Heart left ventricle (tissue), 13 donors: Measurements from ENCODE around the gene RNF149.

Experiments
- POLR2A ChIP-seq, 2 donors: fragments of 450-650 bp; IDR thresholded peaks; one replicate each; pipeline ENCODE4 v1.6.1; 2017; ENCODE audit warnings: antibody characterized with exemption in 2 of 2, mild to moderate bottlenecking in 2 of 2, moderate library complexity in 2 of 2
- TF ChIP-seq, protein P1 (sequence below), 12 donors: fragments of 200-600 bp; sonication (generic) in 4 of 12; IDR thresholded peaks; one replicate each; pipeline versions ENCODE4 v1.5.0 to v1.8.0; 2018 to 2022; ENCODE audit warnings: antibody characterized with exemption in 12 of 12, mild to moderate bottlenecking in 5 of 12
- donor health status: ischemic (EF 13 %, LVEDD 7.1; RV severe dilation, severe dysfunction).
- donor health status: DM: no; HTN: yes; CAD: no.
- donor health status: DM: no; HTN: no; CAD: no.
- donor health status: ischemic (EF 25% LVEDD 6.9; RV normal size, moderate dysfunction).
- donor health status: ischemic (EF 25% LVEDD 5.7; RV mildly dilated, moderate dysfunction).
- donor health status: ischemic (EF 35%, LVEDD 5.7; RV mildly dilated, moderate dysfunction).
- donor health status: nonischemic (EF 11% LVEDD 7.7; RV severe dilation, severe dysfunction).
- donor health status: DM: yes; HTN: yes; CAD: no.
- donor health status: PGD.
- donor health status: ischemic (EF 29% LVEDD 5.4; RV normal size, mild dysfunction).
- donor health status: nonischemic (EF 23%, LVEDD 6.1; RV moderate dilation, normal function).

DNA sequence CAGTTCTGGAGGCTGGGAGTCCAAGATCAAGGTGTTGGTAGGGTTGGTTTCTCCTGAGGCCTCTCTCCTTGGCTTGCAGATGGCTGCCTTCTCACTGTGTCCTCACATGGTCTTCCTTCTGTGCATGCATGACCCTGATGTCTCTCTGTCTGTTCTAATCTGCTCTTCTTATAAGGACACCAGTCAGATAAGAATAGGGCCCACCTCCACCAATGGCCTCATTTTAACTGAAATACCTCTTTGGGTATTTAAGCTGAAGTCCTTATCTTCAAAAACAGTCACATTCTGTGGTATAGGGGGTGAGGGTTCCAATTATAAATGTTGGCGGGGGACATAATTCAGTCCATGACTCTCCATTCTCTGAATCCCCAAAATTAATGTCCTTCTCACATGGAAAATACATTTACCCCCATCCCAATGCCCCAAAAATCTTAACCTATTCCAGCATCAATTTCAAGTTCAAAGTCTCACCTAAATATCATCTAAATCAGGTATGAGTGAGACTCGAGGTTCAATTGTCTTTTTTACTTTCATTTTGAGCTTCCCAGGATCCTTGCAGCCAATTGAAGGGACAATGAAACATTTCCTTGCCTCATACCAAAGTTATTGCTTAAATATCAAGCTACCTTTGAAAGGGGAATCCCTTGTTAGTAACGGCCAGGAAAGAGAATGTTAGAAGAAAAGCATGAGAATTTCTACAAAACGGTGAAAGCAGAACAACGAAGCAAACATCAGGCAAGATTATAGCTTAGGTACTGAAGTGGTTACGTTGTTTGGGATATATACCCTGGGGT is 76.4 kb downstream of the RNF149 start:
- TF ChIP-seq, protein P1, sequence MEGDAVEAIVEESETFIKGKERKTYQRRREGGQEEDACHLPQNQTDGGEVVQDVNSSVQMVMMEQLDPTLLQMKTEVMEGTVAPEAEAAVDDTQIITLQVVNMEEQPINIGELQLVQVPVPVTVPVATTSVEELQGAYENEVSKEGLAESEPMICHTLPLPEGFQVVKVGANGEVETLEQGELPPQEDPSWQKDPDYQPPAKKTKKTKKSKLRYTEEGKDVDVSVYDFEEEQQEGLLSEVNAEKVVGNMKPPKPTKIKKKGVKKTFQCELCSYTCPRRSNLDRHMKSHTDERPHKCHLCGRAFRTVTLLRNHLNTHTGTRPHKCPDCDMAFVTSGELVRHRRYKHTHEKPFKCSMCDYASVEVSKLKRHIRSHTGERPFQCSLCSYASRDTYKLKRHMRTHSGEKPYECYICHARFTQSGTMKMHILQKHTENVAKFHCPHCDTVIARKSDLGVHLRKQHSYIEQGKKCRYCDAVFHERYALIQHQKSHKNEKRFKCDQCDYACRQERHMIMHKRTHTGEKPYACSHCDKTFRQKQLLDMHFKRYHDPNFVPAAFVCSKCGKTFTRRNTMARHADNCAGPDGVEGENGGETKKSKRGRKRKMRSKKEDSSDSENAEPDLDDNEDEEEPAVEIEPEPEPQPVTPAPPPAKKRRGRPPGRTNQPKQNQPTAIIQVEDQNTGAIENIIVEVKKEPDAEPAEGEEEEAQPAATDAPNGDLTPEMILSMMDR (IDR thresholded peaks at IDR 0.05), result no peak
- TF ChIP-seq POLR2A (IDR thresholded peaks at IDR 0.05), result no peak
